Stimulated activated CD8-positive, alpha-beta memory T cell treated with anti-CD3 and anti-CD28 coated beads, Interleukin-7, amount 100 ng/mL, for 48 hours (primary cell): ENCODE results near the gene CEP164.
"Not testable (repeated sequence)": the region's sequence is repeated elsewhere in the genome, so short reads cannot be mapped to it uniquely, and the experiment has no call there.

ENCODE experiments used
- DNase-seq, 2 donors: peaks; one replicate each; pipeline ENCODE4 v3.0.0-alpha.2; 2020; ENCODE audit warnings: low read depth in 1 of 2; ENCODE audit errors: extremely low read depth in 1 of 2

Gene CEP164

GRCh38 chr11:117437041-117437790 lies 109.6 kb downstream of the CEP164 start:
- no peak for DNase-seq

DNA sequence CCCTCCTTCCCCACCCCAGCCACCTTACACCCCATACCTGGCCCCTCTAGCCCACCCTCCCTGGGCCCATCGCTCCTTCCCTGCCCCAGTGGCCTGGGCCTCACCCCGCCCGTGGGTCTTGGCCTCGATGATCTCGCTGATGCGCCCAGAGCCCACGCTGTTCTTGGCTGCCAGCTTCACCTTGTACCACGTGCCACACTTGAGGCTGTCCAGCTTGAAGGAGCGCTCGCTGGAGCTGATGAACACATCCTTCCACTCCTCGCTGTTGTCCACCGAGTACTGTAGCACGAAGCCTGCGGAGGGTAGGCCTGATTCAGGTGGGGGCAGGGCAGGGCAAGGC lies 110.1 kb downstream of the CEP164 start:
- DNase-seq = no peak

GRCh38 chr11:117438371-117439000 lies 110.8 kb downstream of the CEP164 start:
- DNase-seq = peak in 1 of 2 donors; percentile 5

DNA sequence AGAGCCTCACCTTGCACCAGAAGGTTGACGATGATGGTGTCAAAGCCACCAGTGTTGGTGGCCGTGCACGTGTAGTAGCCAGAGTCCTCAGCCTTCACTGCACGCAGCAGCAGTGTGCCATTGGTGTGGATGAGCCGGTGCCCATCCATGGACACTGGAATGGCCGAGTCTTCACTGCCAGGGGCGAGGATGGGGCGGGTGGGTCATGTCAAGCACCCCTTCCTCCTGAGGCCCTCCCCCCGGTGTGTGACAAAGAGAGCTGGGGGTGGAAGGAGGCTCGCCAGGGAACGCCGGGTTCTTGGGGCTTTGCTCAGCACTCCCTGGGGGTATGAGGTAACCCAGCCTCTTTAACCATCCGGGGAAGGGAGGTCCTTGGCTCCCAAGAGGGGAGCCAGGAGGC lies 111.6 kb downstream of the CEP164 start:
- no peak for DNase-seq

GRCh38 chr11:117440258-117440657 lies 112.6 kb downstream of the CEP164 start:
- DNase-seq = no peak

DNA sequence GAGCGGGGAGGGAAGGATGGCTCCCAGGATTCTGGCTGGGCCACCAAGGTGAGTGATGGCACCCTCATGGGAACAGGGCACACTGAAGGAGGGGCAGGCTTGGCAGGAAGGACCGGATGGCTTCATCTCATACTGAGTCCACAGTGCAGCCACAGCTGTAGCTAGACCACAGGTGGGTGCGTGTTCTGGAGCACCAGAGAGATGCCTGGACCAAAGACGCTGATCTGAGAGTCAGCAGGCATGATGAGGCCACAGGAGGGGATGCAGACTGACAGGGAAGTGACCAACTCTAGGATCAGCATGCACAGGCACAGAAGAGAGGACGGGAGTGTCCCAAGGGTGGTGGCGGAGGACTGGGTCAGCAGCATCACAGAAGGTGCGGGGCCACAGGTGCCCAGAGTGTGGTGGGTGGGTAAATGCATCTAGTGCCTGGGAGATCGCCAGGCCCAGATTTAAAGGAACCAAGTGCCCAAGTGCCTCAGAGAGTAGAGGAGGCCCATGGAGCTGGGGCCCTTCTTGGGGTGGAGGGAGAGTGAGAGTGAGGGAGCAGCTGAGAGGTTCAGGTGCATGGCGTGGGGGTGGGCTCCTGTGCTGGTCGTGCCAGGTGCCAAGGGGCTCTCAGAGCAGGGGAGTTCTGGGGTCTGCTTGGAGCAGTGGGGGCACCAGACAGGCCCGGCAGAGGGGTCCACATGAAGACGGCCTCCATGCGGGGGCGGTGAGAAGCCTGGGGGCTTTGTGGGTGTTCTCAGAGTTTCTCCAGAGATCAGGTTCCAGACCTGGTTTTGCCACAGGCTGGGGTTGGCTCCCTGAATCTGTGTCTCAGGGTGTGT lies 113.7 kb downstream of the CEP164 start:
- DNase-seq = no peak

DNA sequence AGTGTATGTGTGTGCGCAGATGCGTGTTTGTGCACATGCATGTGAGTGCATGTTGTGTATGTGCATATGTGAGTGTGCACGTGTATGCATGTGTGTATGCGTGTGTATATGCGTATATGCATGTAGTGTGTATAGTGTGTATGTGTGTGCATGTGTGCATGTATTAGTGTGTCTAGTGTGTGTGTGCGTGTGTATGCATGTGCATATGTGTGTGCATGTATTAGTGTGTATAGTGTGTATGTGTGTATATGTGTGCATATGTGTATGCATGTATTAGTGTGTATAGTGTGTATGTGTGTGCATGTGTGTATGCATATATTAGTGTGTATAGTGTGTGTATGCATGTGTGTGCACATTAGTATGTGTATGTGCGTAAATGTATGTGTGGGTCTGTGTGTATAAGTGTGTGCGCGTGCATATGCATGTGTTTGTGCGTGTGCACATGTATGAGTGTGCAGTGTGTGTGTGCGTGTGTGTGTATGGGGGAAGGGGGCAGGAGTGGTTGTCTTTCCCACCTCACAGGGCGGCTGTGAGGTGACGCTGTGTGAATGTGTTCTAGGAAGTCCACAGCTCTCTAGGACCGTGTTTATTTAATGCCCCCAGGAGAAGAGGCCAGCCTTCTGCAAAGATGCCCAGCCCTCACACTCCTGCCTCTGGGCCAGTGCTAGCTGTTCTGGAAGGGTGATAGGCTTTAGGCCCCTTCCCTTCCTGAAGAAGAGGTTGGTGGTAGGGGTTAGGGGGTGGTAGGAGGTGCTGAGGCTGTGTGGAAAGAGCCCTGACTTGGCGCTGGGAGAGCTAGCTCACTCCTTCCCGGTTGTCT lies 114.6 kb downstream of the CEP164 start:
- DNase-seq = no peak

DNA sequence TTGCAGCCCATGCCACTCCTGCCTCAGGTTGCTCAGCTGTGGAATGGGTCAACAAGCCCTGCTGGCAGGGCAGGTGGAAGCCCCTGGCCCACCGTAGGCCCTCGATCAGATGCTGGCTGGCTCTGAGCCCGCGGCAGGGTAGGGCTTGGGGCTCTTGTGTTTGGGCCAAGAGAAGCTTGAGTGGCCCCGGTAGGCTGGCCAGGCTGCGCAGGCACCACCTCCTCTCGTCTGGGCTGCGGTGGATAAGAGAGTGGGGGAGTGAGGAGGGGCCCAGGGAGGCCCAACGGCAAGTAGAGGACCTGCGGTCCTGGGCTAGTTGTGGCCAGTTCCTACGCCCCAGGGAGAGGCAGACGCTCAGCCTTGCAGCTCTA lies 115.2 kb downstream of the CEP164 start:
- no peak for DNase-seq

DNA sequence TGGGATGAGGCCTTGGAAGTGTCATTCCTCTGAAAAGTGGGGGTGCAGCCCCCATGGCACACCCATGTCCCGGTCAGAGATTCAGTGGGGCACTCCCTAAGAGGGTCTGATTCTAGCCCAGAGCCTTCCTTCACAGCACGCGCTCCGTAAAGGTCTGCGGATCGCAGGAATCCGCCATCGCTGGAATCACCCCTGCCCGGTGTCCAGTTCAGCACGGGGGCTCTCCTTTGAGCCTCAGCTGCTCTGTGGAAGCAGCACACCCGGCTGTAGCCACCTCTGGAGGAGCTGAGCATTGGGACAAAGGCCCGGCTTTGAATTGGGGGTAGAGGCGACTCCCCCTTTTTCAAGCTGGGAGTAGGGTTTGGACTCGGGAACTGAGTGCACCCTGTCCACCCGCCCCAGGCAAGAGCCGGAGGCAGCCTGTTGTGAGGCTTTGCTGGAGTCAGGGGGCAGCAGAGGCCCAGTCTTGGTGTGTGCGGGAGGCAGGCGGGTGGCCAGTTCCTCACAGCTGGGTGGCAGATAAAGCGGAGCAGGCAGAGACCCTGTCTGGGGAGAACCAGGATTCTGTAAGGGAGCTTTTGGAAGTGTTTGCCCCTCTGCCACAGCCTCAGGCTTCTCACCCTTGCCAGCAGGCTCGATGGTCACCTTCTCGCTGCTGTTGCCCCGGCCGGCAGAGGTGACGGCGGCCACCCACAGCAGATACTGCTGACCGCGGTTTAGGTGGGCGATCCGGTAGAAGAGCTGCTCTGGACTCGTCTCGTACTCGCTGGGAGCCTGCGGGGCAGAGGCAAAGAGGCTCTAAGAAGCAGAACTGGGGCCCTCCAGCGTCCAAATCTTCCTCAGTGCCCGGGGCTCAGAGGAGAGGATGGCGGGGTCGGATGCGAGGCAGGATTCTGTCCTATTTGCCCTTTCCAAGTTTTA lies 115.9 kb downstream of the CEP164 start:
- DNase-seq = no peak

DNA sequence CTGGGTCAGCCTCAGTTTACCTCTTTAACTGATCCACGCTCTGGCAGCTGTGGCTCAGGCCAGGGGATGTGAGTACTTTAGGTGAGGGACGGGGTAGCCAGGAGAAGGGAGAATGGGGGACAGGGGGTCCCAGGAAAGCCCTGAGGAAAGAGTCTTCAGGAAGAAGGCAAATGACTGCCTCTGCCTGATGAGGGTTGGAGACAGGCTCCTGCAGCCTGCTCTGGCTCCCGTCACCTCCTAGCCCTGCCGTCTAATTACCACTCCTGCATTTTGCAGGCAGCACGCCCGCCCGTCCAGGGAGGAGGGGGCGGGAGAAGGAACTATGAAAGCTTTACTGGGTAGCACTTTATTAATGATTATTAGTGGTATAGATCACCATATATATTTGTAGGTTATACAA lies 116.6 kb downstream of the CEP164 start:
- no peak for DNase-seq

DNA sequence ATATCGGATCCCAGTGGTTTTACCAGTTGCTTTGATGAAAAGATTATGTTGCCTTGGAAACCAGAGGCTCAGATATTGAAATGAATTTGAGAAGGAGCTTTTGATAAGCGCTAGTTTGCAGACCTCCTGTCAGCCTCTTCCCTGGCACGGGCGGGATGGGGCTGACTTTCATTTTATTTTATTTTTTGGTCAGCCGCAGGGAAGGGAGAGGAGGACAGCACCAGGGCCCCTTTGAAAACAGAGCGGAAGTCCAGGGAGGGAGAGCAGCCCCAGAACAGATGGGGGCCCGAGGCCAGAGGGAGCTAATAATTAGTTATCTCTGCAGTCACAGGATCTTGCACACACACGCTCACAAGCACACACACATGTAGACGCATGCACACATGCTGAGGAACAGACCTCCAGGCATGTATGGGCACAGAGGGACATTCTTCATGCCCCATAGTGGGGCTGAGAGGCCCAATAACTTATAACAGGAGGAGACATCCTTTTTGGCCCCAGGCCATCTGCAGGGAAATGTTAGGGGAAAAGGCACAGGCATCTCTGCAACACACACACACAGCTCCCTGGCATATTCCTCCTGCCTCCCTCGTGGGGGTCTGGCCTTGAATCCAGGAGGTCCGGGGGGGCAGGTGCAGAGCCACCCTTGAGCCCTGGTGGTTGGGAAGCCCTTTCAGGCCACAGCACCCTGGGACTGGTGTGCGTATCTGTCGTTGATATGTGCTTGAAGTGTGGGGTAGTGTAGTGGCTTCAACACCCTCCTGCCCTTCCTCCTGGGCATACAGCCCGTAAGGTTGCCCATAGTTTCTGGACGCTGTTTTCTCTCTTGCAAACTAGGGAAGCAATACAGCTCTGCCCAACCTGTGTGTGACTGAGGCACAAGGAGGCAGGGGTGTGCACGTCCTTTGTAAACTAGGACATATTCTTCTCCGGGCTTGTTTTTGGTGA lies 117.3 kb downstream of the CEP164 start:
- DNase-seq = no peak

- DNase-seq = no peak
These were observed 121.5 kb downstream of the CEP164 start for GRCh38 chr11:117449111-117449693.

DNA sequence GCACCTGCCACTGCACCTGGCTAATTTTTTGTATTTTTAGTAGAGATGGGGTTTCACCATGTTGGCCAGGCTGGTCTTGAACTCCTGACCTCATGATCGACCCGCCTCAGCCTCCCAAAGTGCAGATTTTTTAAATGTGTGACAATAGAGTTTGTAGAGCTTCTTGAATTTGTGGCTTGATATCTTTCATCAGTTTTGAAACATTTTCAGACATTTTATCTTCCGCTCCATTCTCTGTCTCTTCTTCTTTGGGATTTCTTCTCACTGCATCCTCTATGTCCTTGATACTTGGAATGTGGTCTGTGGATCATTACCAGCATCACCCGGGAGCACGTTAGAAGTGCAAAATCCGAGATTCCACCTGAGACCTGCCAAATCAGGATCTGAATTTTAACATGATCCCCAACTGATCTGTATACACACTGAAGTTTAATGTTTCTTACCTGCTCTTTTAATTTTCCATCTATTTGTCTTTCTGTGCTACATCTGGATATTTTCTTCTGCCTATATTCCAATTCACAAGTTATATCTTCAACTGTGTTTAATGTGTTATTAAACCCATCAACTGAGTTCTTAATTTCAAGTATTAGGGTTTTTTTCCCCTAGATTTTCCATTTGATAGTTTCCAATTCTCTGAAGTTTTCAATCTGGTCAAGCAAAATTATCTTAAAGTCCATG lies 126.4 kb downstream of the CEP164 start:
- DNase-seq = no peak

DNA sequence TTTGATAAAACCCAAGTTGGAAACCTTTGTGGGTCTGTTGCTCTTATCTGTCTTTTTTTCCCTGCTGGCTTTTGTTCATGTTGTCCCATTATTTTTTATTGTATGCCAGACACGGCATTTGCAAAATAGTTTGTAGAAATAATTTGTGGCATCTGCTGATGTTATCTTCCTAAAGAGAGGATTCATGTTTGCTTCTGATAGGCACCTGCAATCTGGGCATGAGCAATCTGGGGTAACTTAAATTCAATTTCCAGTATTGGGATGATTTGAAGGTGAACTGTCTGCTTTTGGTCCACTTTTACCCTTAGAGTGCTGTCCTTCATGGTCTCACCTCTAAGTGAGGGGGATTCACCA lies 126.9 kb downstream of the CEP164 start:
- DNase-seq = no peak

DNA sequence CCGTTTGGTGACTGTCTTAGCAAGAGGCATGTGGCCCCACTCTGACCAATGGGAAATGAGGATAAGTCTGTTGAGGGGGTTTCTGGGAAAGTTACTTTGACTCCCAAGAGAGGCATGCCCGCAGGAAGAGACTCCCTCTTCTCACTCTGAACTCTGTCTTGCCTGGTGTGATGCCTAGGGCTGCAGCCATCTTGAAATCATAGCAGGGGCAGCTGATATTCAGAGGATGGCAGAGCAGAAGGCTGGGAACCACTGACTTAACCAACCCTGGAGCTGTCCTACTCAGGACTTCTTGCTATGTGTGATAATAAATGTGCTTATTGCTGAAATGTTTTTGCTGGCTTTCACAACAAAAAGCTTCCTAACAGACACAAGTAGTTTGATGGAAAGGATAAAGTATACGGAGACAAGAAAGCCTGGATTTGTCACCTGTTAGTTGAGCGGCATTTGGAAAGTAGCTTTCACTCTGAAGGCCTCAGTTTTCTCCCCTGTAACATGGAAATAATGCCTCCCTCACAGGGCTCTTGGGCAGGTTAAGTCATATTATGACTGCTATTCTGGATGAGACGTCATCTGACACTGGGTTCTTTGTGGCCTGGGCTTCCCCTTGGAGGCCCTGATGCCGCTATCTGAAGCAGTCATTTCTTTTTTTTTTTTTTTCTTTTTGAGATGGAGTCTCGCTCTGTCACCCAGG lies 128.5 kb downstream of the CEP164 start:
- peak; percentile 13 to 46 for DNase-seq

GRCh38 chr11:117456721-117457029 lies 129.0 kb downstream of the CEP164 start:
- not testable (repeated sequence) for DNase-seq

GRCh38 chr11:117457031-117457785 lies 129.6 kb downstream of the CEP164 start:
- no peak for DNase-seq
